Superior temporal gyrus (tissue), 1 donor: ENCODE data around the gene TSC22D1.
"Not testable (repeated sequence)": the region's sequence is repeated elsewhere in the genome, so short reads cannot be mapped to it uniquely, and the experiment has no call there.

ENCODE experiments used
- DNase-seq: peaks from one replicate; pipeline ENCODE4 v3.0.0-alpha.2; 2016; ENCODE audit errors: extremely low spot score

TSC22D1 gene

DNA sequence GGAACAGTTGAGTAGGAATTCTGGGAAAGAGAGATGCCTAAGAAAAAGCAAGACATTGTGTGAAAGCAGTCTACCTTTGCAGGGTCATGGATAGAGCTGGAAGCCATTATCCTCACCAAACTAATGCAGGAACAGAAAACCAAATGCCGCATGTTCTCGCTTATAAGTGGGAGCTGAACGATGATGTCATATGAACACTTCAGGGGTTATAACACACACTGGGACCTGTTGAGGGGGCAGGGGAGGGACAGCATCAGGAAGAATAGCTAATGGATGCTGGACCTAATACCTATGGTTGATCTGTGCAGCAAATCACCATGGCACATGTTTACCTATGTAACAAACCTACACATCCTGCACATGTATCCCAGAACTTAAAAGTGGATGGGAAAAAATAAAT is 69.9 kb downstream of the TSC22D1 start:
- DNase-seq, result no peak

GRCh38 chr13:44504116-44504515 is 72.0 kb downstream of the TSC22D1 start:
- DNase-seq, result no peak

DNA sequence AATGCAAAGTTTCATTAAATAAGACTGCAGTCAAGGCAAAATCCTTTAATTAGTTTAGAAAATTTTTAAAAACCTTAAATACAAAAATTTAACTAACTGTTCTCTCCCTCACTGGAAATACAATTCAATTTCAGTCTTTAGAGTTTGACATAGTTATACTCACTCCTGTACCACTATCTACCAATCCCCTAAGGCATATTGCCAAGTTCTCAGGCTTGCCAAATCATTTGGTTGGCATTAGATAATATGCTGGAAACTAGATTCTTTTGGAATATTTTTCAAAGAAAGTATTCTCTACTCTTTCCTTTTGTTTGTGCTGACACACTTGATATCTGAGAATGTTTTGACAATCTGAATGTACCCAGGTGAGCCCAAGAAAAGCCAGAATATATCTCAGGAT is 77.2 kb downstream of the TSC22D1 start:
- DNase-seq, result no peak

DNA sequence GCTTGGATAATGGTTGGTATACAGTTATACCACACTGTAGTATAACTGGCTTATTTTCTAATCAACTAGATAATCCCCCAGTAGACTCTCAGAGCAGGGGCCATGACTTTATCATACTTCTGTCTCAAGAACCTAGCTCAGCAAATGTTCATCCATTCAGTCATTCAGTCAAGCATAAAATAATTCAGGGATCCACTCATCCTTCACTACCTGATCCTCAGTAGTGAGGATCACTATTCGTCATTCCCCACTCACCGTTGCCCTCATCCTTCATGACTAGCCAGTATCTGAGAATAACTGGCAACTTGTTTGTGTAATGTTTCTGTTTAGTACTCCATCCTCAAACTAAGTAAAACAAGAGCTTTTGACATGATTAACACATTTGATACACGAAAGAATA is 77.6 kb downstream of the TSC22D1 start:
- no peak for DNase-seq

DNA sequence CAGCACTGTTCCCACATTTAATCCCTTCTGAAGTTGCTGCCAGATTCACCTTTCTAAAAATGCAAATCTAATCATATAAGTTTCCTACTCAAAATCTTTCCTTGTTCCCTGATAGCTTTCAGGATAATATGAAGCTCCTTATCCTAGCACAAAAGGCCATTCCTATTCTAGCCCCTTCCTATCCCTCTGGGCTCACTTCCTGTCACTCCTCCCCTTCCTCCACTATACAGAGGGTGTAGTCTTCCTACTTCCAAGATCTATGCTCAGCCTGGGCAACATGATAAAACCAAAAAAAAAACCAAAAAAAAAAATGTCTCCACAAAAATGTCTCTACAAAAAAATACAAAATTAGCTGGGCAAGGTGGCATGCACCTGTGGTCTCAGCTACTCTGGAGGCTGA is 78.3 kb downstream of the TSC22D1 start:
- no peak for DNase-seq

DNA sequence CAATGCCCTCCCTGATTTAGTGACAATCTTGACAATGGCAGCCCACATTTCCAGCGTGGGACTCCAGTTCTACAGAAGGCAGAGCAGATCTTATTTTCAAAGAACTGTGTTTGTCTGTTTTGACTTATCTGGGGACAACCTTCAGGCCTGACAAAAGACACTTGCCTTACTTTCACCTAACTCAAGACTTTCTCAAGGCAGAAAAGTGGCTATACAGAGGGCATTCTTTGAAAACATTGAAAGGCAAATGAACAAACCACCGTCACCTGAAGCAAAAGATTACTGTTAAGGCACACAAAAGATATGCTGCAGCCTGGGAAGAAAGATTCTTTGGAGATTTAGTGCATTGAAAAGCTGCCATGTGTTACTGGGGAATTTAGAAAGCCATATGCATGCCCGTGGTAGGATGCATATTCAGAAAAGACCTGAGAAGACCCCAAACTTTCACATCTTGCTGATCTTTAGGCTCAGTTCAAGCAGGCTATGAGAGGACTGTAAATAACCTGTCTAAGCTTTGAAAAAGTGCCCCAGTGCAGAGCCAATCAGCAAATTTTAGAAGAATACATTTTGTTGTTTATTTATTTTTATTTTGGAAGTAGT is 82.8 kb downstream of the TSC22D1 start:
- no peak for DNase-seq

- DNase-seq, result no peak
These were observed 86.4 kb downstream of the TSC22D1 start for GRCh38 chr13:44489751-44490150.

GRCh38 chr13:44487989-44488388 is 88.1 kb downstream of the TSC22D1 start:
- DNase-seq, result no peak

DNA sequence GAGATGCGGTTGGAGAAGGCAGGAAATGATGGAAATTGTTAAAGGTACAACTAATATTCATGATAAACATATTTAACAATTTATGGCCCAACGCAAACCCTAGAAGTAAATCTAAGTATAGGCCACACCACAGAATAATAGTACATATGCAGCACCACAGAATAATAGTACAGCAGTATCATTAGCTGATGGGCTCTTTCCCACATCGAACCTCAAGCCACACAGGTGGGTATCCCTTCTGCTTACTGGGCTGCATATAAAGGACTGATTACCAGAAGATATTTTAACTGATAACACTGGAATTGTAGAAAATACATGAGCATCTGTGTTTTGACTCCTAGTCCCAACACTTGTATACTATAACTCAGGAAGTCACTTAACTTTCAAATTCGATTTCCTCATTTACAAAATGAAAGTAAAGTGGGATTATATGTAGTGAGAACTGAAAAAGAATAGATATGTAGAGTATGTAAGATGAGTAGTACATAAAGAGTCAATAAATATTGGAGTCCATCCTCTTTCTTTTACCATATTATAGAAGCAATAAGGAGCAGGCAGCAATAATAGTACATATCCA is 91.5 kb downstream of the TSC22D1 start:
- DNase-seq, result no peak

GRCh38 chr13:44474122-44474910 is 101.8 kb downstream of the TSC22D1 start:
- DNase-seq, result no peak

DNA sequence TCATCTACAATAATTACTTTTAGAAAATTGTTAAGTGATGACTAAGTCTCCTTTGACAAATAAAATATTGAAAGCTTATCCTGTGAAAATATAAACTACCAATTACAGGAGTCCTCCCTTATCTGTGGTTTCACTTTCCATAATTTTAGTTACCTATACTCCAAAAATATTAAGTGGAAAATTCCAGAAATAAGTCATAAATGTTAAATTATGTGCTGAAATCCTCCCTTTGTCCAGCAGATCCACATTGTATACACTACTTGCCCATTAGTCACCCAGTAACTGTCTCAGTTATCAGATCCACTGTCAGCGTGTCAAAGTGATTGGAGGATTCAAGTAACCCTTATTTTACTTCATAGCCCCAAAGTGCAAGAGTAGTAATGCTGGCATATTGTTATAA is 104.4 kb downstream of the TSC22D1 start:
- no peak for DNase-seq

- DNase-seq, result peak; percentile 81
These were observed 105.2 kb downstream of the TSC22D1 start for GRCh38 chr13:44470638-44471562.

- no peak for DNase-seq
These were observed 107.3 kb downstream of the TSC22D1 start for GRCh38 chr13:44468874-44469273.

- no peak for DNase-seq
These were observed 110.8 kb downstream of the TSC22D1 start for GRCh38 chr13:44465318-44465717.

GRCh38 chr13:44464471-44464870 is 111.7 kb downstream of the TSC22D1 start:
- DNase-seq, result no peak

DNA sequence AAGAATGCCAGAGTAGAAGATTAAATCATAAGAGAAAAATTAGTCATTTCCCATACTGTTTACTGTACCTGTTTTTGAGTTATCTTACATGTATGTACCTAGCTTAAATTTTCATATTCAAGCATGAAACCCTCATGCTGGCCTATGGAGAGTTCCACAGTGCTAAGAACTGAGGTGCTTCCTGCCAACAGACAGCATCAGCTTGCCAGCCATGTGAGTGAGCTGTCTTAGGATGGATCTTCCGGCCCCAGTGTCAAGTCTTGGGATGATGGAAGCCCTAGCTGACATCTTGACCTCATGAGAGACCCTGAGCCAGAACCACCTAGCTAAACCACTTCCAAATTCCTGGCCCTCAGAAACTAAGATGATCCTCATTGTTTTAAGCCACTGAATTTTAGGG is 112.4 kb downstream of the TSC22D1 start:
- no peak for DNase-seq

DNA sequence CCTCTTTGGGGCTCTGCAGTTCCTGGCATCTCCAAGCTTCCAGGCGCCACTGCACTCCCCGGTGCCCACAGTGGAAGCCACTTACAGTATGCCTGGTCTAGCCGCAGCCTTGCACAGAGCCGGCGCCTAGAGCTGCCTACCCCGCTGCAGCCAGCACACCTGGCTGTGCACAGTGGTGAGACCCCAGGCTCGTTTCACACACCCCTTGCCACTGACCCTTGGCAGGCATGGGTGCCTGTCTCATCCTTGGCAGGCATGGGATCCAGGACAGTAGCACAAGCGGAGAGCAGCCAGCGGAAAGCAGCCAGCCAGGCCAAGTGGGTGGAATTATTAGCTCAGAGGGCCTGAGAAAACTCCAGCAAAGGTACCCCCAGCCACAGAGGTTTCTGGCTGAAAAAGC is 116.5 kb downstream of the TSC22D1 start:
- no peak for DNase-seq

DNA sequence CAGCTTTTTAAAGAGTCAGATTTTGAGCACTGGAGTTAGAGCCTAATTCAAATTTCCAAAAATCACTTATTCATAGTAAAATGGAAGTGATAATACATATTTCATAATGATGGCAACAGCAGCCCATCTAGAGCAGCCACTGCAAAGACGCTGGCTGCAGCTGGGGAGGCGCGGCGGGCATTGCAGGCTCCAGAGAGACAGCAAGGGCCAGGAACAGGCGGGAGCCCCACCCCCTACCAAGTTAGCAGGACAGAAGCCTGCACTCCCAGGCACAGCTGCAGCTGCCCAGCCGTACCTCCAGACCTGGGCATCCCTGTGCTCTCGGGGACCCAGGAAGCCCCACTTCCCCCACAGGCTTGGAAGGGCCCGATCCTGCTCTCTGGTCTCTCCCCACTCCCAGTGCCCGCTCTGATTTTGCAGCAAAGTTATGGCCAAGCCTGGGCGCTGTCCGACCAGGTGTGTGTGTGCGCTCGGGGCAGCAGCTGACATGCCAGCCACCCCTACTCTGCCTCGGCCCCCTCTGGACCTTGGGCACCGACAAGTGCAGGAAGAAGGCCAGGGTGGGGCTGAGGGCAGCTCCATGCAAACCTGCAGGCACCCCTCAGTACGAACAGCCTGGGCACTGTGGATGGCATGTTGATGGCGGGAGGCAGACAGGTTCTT is 117.7 kb downstream of the TSC22D1 start:
- DNase-seq, result no peak

- not testable (repeated sequence) for DNase-seq
These were observed 119.9 kb downstream of the TSC22D1 start for GRCh38 chr13:44456212-44456611.

- no peak for DNase-seq
These were observed 120.4 kb downstream of the TSC22D1 start for GRCh38 chr13:44455769-44456168.

GRCh38 chr13:44453881-44454280 is 122.2 kb downstream of the TSC22D1 start:
- no peak for DNase-seq

- DNase-seq, result no peak
These were observed 123.1 kb downstream of the TSC22D1 start for GRCh38 chr13:44453069-44453468.
